Colonic mucosa (tissue), 4 donors: ENCODE data around the gene CACNA2D4. TPM values are rescaled to one million over a fixed set of nuclear protein-coding genes. Genes with fewer than 3 reads are reported as not detected.

Experiments
- DNase-seq: peaks from one replicate; pipeline ENCODE4 v3.0.0-alpha.2; 2020
- H3K27ac ChIP-seq: fragments of 200-600 bp; one replicate; pipeline ENCODE4 v1.8.0; 2021
- H3K27me3 ChIP-seq: fragments of 200-600 bp; one replicate; pipeline ENCODE4 v1.8.0; 2021
- H3K36me3 ChIP-seq: fragments of 200-600 bp; one replicate; pipeline ENCODE4 v1.8.0; 2021
- H3K4me1 ChIP-seq: fragments of 200-600 bp; one replicate; pipeline ENCODE4 v1.8.0; 2021; ENCODE audit warnings: mild to moderate bottlenecking
- H3K4me3 ChIP-seq: fragments of 200-600 bp; one replicate; pipeline ENCODE4 v1.8.0; 2021
- H3K9ac ChIP-seq, 2 donors: one replicate each; pipeline ENCODE4 v1.7.0; 2013; ENCODE audit warnings: control low read depth in 2 of 2, low read depth in 2 of 2, low read length in 2 of 2
- H3K9me3 ChIP-seq: fragments of 200-600 bp; one replicate; pipeline ENCODE4 v1.8.0; 2021
- intact Hi-C: fragments of 100-400 bp; cut with DNase I; formaldehyde crosslinking; loops from one replicate; pipeline ENCODE4 v1.14.1; 2022
- total RNA-seq, 2 donors: library from RNA; stranded (reverse); fragmentation: NEBNext Ultra II Directional in 1 of 2; extraction: Animal tissue kit (Norgen Biotek cat#: 25700) in 1 of 2; gene quantifications; one replicate each; pipeline ENCODE4 v1.2.1, GENCODE V29; 2021
- TF ChIP-seq, protein P1 (sequence below): fragments of 200-600 bp; IDR thresholded peaks from one replicate; pipeline ENCODE4 v1.8.0; 2022; ENCODE audit warnings: antibody characterized with exemption, mild to moderate bottlenecking
- donor health status: healthy.
- donor health status: DM: no; HTN: no; CAD: no.
- donor health status: DM: no; HTN: no; CAD: no.

Gene CACNA2D4
- total RNA-seq, 2 donors from 2014 or later = 3.3 to 3.7 TPM

DNA sequence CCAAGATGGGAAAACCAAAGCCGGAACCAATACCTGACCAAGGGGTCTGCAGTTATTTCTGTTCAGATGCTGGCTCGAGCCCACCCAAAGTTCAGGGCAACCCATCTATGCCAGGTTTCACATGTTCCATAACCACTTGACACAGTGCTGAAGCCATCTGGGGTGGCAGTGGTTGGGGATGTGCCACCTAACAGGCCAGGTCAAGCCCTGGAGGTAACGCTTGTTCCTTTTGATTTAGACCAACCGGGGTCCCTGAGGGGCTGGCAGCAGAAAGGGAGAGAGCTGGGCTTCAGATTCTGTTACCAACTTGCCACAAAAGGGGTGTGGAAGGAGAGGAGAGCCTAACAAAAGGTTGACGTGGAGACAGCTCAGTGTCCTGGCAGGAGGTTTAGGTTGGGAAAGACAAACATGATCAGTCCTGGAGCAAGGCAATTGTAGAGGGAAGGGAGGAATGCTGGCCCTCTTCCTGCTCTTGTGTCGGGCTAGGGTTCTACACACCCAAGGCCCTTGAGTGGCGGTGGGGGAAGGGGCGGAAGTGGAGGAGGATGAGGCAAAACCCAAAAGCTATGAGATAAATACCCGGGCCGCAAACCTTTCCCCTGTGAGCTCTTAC lies 31.9 kb downstream of the CACNA2D4 start:
- Histone ChIP-seq H3K36me3 (no peaks in the 10 kb centered on the region), H3K27me3 (no peaks in the 10 kb centered on the region), H3K27ac (no peak overlapping the region), H3K4me1 (no peaks in the 10 kb centered on the region), H3K4me3 (no peak overlapping the region), H3K9me3 (no peaks in the 10 kb centered on the region), H3K9ac (no peak overlapping the region)
- no peak for DNase-seq
- intact Hi-C loops = no loop called here
- TF ChIP-seq, protein P1, sequence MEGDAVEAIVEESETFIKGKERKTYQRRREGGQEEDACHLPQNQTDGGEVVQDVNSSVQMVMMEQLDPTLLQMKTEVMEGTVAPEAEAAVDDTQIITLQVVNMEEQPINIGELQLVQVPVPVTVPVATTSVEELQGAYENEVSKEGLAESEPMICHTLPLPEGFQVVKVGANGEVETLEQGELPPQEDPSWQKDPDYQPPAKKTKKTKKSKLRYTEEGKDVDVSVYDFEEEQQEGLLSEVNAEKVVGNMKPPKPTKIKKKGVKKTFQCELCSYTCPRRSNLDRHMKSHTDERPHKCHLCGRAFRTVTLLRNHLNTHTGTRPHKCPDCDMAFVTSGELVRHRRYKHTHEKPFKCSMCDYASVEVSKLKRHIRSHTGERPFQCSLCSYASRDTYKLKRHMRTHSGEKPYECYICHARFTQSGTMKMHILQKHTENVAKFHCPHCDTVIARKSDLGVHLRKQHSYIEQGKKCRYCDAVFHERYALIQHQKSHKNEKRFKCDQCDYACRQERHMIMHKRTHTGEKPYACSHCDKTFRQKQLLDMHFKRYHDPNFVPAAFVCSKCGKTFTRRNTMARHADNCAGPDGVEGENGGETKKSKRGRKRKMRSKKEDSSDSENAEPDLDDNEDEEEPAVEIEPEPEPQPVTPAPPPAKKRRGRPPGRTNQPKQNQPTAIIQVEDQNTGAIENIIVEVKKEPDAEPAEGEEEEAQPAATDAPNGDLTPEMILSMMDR = no peak

DNA sequence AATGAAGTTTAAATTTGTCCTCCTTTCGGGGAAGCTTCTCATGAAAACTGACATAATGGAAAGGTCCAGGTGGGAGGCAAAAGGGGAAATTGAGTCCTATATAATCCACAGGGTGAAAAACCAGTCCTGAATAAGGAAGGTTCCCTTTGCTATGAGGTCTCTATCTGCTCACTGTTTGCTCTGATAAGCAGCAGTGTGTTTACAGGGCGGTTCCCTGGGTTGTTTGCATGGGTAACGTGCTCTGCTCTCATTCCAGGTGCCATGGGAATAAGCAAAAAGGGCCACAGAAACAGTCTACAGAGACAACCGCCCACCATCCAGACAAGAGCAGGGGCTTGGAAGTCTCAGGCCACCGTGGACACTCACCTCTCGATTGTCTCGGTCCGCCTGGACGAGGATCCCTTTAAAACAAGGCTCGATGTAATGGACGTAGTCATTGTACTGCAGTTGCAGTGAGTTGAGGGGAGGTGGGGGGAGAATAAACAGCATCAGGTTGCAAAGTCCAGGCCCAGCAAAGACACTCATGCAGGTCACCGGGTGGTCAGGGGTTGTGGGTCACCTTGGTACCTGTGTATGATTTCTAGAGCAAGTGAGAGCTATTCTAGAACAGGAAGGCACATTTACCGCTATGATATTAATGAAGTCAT lies 32.7 kb downstream of the CACNA2D4 start:
- H3K27ac ChIP-seq = no peak overlapping the region
- no peaks in the 10 kb centered on the region for H3K9me3 ChIP-seq
- intact Hi-C loops = no loop called here
- H3K4me3 ChIP-seq = no peak overlapping the region
- no peaks in the 10 kb centered on the region for H3K27me3 ChIP-seq
- DNase-seq = no peak
- no peaks in the 10 kb centered on the region for H3K36me3 ChIP-seq
- H3K9ac ChIP-seq = no peak overlapping the region
- H3K4me1 ChIP-seq = no peaks in the 10 kb centered on the region
- TF ChIP-seq, protein P1 = no peak

DNA sequence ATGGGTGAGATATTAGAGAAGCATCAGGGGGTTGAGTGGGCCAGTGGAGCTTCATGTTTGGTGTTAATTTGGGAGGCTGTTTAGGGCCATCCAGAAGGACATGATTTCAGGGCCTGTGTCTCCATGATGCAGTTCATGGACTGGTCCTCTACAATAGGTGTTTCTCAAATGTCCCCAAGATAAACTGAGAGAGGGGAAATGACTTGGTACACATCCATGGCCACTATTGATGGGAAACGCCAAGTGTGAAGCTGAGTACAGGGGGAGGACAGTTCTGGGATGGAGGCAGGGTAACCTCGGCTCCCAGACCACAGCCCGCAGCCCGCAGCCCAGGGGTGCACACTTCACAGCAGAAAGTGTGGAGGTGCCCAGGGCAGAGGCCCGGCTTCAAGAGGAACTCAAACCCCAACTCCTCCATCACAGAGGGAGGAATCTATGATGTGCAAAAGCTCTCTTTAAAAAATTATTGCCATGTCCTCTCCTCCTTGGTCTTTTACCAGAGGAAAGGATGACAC lies 33.3 kb downstream of the CACNA2D4 start:
- no peak overlapping the region for H3K27ac ChIP-seq
- TF ChIP-seq, protein P1 = no peak
- peak; percentile 13 for DNase-seq
- no peak overlapping the region for H3K4me3 ChIP-seq
- H3K4me1 ChIP-seq = no peaks in the 10 kb centered on the region
- no peaks in the 10 kb centered on the region for H3K27me3 ChIP-seq
- no peak overlapping the region for H3K9ac ChIP-seq
- no peaks in the 10 kb centered on the region for H3K36me3 ChIP-seq
- H3K9me3 ChIP-seq = no peaks in the 10 kb centered on the region
- intact Hi-C loops = no loop called here

DNA sequence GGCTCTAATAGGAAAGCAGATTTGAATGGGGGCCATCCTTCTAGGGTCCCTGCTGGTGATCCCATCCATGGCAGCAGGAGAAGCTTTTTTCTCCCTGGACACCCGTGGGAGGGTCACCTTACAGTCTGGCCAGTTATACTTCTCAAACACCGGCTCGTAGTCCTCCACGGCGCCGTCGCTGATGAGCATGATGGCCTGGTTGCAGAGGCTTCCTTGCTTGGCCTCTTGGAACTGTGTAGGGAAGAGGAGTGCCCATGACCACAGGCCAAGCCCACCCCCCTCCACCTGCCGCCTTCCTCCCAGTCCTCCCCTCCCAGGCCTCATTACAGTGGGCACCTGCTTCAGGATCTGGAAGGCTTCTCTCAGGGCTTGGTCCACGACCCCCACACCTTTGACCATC lies 33.8 kb downstream of the CACNA2D4 start:
- Histone ChIP-seq H3K27ac (no peak overlapping the region), H3K27me3 (no peaks in the 10 kb centered on the region), H3K9ac (no peak overlapping the region), H3K4me1 (no peaks in the 10 kb centered on the region), H3K4me3 (no peak overlapping the region), H3K9me3 (no peaks in the 10 kb centered on the region), H3K36me3 (no peaks in the 10 kb centered on the region)
- intact Hi-C loops = no loop called here
- TF ChIP-seq, protein P1 = no peak
- peak; percentile 6 for DNase-seq

DNA sequence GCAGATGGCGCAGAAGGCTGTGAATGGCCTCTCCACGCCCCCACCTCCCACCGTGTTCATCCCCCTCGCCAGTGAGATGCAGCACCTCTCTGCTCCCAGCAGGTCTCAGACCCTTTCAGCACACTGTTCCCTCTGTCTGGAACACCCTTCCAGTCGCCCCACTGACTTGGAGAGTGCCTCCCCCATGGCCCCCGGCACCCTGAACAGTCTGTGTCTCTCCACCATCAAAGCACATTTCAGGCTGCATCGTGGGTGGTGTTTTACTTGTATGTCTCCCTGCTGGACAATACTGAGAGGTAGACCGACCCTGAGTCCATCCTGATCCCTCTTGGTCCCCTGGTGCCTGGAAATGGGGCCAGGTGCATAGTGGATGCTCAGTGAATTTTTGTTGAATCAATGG lies 34.9 kb downstream of the CACNA2D4 start:
- TF ChIP-seq, protein P1 = no peak
- intact Hi-C loops = no loop called here
- H3K36me3 ChIP-seq = no peaks in the 10 kb centered on the region
- H3K27me3 ChIP-seq = no peaks in the 10 kb centered on the region
- no peaks in the 10 kb centered on the region for H3K4me1 ChIP-seq
- H3K27ac ChIP-seq = no peak overlapping the region
- no peak overlapping the region for H3K4me3 ChIP-seq
- no peak for DNase-seq
- no peak overlapping the region for H3K9ac ChIP-seq
- H3K9me3 ChIP-seq = no peaks in the 10 kb centered on the region
